GM12878 (cell line): ENCODE results near the gene FREM3.

ENCODE experiments used
- BRCA1 ChIP-seq: IDR thresholded peaks from 2 replicates; pipeline ENCODE4 v1.6.1; 2011; ENCODE audit warnings: low read depth, low read length, improper control_type of control experiment
- CBFB ChIP-seq: IDR thresholded peaks from 2 replicates; pipeline ENCODE4 v1.6.1; 2016; ENCODE audit warnings: antibody characterized with exemption, low read depth
- CEBPB ChIP-seq, 2 experiments: fragments of 150-350 bp in 1 of 2; IDR thresholded peaks; 2 replicates each; pipeline ENCODE4 v1.6.1; 2012 to 2014; ENCODE audit warnings: low read depth in 2 of 2, low read length in 2 of 2, borderline replicate concordance in 1 of 2, inconsistent platforms in 1 of 2
- EZH2 ChIP-seq: IDR thresholded peaks from 2 replicates; pipeline ENCODE4 v1.6.1; 2012; ENCODE audit warnings: low read depth, mild to moderate bottlenecking, control low read depth, inconsistent platforms, low read length, borderline replicate concordance; ENCODE audit not compliant: control insufficient read depth
- MTA3 ChIP-seq: IDR thresholded peaks from 2 replicates; pipeline ENCODE4 v1.6.1; 2012; ENCODE audit warnings: low read length, inconsistent platforms, borderline replicate concordance
- POU2F2 ChIP-seq: IDR thresholded peaks from 3 replicates; pipeline ENCODE4 v1.6.1; 2011; ENCODE audit warnings: low read depth, mild to moderate bottlenecking, low read length, borderline replicate concordance
- TAF1 ChIP-seq: IDR thresholded peaks from 2 replicates; pipeline ENCODE4 v1.6.1; 2011; ENCODE audit warnings: mild to moderate bottlenecking, low read depth, low read length, borderline replicate concordance
- ZBTB11 ChIP-seq: fragments of 450-650 bp; formaldehyde crosslinking; IDR thresholded peaks from 2 replicates; pipeline ENCODE4 v1.5.0; 2022; ENCODE audit warnings: mild to moderate bottlenecking, missing genetic modification characterization
- TF ChIP-seq, protein P1 (sequence below), 3 experiments: IDR thresholded peaks in 2 of 3; conservative IDR thresholded peaks in 1 of 3; 2 replicates each; pipeline ENCODE4 v1.5.1; 2011; ENCODE audit warnings: low read depth in 3 of 3, low read length in 3 of 3, mild to moderate bottlenecking in 3 of 3, control low read depth in 2 of 3, moderate library complexity in 2 of 3, inconsistent platforms in 1 of 3, mixed read lengths in 1 of 3; ENCODE audit not compliant: control insufficient read depth in 2 of 3, insufficient read depth in 1 of 3; ENCODE audit errors: extremely low read depth in 1 of 3
- TF ChIP-seq, protein P2 (sequence below): fragments of 450-650 bp; IDR thresholded peaks from 2 replicates; pipeline ENCODE4 v1.6.1; 2017; ENCODE audit warnings: mild to moderate bottlenecking, moderate library complexity
- TF ChIP-seq, protein P3 (sequence below): IDR thresholded peaks from 2 replicates; pipeline ENCODE4 v1.6.1; 2011; ENCODE audit warnings: borderline replicate concordance, low read depth, mild to moderate bottlenecking, moderate library complexity, mixed read lengths, low read length; ENCODE audit not compliant: insufficient read depth; ENCODE audit errors: extremely low read length

DNA sequence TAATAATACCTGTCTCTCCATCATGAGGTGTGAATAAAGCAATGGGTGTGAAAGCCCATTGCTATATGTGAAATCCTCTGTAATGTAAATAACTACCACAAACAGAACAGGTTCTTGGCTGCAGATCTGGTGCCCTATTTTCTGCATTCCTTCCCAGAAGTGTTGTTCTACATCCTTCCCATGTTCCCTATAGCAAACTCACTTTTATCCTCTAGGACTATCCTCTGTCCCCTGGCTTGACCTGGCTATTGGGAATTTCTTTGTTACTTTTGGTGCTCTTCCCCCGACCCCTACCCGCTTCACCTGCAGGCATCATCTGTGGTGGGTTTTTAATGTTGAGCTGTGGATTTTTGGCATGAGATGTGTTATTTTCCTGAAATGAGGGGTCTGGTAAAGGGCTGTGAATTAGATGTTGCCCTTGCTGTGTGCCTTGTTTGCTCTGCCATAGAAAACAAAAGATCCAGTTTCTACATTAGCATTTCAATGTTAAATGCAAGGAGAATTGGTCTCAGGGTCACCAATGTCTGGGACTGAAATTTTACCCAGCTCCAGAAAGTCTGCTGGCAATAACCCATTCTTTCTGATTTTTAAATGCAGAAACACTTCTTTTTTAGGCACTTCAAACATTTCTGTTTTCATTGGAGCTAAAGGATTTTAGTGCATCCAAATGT, 13.6 kb upstream of the FREM3 start:
- TF ChIP-seq BRCA1 (no peak), ZBTB11 (CRISPR knock-in tag) (no peak), CBFB (no peak), TAF1 (no peak), CEBPB (IDR thresholded peaks at IDR 0.05; ENCODE audit: borderline replicate concordance in 1 of 2, low read depth in 2 of 2, low read length in 2 of 2) (no peak), MTA3 (no peak), EZH2 (no peak), POU2F2 (no peak)
- TF ChIP-seq, protein P1, sequence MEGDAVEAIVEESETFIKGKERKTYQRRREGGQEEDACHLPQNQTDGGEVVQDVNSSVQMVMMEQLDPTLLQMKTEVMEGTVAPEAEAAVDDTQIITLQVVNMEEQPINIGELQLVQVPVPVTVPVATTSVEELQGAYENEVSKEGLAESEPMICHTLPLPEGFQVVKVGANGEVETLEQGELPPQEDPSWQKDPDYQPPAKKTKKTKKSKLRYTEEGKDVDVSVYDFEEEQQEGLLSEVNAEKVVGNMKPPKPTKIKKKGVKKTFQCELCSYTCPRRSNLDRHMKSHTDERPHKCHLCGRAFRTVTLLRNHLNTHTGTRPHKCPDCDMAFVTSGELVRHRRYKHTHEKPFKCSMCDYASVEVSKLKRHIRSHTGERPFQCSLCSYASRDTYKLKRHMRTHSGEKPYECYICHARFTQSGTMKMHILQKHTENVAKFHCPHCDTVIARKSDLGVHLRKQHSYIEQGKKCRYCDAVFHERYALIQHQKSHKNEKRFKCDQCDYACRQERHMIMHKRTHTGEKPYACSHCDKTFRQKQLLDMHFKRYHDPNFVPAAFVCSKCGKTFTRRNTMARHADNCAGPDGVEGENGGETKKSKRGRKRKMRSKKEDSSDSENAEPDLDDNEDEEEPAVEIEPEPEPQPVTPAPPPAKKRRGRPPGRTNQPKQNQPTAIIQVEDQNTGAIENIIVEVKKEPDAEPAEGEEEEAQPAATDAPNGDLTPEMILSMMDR (IDR thresholded peaks at IDR 0.05 in 2 of 3, conservative IDR thresholded peaks at IDR 0.05 in 1 of 3; ENCODE audit: control insufficient read depth in 2 of 3, extremely low read depth in 1 of 3, insufficient read depth in 1 of 3, low read depth in 3 of 3, low read length in 3 of 3) = no peak
- TF ChIP-seq, protein P2, sequence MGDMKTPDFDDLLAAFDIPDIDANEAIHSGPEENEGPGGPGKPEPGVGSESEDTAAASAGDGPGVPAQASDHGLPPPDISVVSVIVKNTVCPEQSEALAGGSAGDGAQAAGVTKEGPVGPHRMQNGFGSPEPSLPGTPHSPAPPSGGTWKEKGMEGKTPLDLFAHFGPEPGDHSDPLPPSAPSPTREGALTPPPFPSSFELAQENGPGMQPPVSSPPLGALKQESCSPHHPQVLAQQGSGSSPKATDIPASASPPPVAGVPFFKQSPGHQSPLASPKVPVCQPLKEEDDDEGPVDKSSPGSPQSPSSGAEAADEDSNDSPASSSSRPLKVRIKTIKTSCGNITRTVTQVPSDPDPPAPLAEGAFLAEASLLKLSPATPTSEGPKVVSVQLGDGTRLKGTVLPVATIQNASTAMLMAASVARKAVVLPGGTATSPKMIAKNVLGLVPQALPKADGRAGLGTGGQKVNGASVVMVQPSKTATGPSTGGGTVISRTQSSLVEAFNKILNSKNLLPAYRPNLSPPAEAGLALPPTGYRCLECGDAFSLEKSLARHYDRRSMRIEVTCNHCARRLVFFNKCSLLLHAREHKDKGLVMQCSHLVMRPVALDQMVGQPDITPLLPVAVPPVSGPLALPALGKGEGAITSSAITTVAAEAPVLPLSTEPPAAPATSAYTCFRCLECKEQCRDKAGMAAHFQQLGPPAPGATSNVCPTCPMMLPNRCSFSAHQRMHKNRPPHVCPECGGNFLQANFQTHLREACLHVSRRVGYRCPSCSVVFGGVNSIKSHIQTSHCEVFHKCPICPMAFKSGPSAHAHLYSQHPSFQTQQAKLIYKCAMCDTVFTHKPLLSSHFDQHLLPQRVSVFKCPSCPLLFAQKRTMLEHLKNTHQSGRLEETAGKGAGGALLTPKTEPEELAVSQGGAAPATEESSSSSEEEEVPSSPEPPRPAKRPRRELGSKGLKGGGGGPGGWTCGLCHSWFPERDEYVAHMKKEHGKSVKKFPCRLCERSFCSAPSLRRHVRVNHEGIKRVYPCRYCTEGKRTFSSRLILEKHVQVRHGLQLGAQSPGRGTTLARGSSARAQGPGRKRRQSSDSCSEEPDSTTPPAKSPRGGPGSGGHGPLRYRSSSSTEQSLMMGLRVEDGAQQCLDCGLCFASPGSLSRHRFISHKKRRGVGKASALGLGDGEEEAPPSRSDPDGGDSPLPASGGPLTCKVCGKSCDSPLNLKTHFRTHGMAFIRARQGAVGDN = no peak
- TF ChIP-seq, protein P3, sequence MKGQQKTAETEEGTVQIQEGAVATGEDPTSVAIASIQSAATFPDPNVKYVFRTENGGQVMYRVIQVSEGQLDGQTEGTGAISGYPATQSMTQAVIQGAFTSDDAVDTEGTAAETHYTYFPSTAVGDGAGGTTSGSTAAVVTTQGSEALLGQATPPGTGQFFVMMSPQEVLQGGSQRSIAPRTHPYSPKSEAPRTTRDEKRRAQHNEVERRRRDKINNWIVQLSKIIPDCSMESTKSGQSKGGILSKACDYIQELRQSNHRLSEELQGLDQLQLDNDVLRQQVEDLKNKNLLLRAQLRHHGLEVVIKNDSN = no peak
